GM19438 (cell line): ENCODE results near the gene IKZF5.

Source experiments
- ATAC-seq: cut with Tn5 transposase; IDR thresholded peaks from one replicate; pipeline ENCODE4 v1.9.1; 2021; ENCODE audit warnings: low read depth; ENCODE audit not compliant: unreplicated experiment

The IKZF5 gene

DNA sequence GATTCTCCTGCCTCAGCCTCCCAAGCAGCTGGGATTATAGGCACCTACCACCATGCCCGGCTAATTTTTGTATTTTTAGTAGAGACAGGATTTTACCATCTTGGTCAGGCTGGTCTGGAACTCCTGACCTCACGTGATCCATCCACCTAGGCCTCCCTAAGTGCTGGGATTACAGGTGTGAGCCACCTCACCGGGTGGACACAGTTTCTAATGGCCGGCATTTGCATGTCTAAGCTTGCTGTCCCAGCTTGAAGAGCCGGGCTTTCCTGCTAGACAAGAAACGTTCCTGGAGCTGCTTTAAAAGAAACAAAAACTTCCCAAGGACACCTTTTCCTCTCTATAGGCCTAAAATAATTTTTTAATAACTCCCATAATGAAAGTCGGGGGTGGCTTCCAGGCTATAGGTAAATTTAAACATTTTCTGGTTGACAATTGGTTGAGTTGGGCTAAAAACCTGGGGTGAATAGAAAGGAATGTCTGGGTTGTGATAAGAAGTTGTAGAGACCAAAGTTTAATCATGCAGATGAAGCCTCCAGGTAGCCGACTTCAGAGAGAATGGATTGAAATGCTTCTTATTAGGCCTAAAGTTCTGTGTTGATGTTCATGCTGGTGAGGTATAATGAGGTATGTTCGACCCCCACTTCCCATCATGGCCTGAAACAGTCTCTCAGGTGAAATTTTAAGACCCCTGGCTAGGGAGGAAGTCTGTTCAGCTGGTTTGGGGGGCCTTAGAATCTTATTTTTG is 9.0 kb upstream of the IKZF5 start:
- no peak for ATAC-seq

DNA sequence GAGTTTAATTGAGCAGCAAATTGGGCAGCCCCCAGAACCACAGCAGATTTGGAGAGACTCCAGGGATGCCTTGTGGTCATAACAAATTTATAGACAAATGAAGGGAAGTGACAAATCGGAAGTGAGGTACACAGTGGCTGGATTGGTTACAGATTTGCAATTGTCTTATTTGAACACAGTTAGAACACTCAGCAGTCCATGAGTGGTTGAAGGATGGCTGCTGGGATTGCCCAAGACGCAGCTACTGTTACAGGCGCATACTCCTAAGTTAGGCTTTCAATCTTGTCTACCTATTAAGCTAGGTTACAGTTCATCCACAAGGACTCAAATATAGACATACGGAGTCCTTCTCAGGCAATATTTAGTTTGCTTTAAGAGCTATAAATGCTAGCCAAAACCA is 7.6 kb upstream of the IKZF5 start:
- ATAC-seq, result no peak

DNA sequence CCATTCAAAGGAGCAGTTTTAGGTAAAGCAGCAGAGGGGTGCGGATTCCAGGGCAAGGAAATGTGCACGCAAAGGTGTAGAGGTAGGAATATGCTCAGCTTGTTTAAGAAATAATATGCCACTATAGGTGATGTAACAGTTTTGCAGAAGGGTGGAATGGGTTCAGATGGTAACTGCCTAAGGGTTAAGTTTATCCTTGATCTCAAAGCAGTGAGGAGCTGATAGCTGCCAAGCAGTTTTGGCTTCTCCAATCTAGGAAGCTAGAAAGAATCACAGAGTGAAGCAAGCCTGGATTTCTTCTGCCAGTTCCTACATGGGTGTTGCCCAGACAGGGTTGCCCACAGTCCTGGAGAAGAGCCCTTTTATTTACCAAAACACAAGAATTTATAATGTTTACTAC is 6.2 kb upstream of the IKZF5 start:
- no peak for ATAC-seq

- ATAC-seq, result no peak
Observed at GRCh38 chr10:123013456-123014419, 5.1 kb upstream of the IKZF5 start.

- no peak for ATAC-seq
Observed at GRCh38 chr10:123011987-123012386, 3.4 kb upstream of the IKZF5 start.

GRCh38 chr10:123009105-123009820 is 668 bp upstream of the IKZF5 start:
- peak; percentile 8 for ATAC-seq

- peak; percentile 43 for ATAC-seq
Observed at GRCh38 chr10:123007558-123008354, 839 bp downstream of the IKZF5 start.

GRCh38 chr10:123004298-123004697 is 4.3 kb downstream of the IKZF5 start:
- ATAC-seq, result no peak

- ATAC-seq, result no peak
Observed at GRCh38 chr10:123001370-123001769, 7.2 kb downstream of the IKZF5 start.

DNA sequence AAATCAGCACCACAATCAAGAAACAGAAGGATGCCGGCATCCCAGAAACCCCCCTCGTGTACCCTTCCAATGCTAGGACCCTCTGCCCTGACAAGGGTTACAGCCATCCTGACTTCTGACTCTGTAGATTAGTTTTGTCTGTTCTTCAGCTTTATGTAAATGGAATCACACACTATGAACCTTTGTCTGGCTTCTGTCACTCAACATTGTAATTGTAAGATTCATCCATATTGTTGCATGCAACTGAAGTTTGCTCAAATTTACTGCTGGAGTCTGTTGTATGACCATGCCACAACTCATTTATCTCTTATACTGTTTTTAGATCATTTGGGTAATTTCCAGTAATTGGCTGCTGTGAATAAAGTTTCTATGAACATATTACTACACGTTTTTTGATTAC is 8.4 kb downstream of the IKZF5 start:
- ATAC-seq, result no peak

- ATAC-seq, result no peak
Observed at GRCh38 chr10:122999347-122999746, 9.2 kb downstream of the IKZF5 start.

DNA sequence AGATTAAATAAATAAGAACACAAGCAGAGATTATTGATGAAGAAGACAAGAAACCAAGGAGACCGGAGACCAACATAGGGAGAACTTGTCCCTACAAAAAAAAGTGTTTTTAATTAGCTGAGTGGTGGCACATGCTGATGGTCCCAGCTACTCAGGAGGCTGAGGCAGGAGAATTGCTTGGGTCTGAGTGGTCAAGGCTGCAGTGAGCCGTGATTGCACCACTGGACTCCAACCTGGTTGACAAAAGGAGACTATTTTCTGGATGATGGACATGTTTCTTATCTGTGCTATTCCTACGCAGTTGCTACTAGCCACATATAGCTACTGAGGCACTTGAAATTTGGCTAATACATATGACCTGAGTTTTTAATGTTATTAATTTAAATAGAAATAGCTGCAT is 9.7 kb downstream of the IKZF5 start:
- no peak for ATAC-seq

GRCh38 chr10:122998360-122998917 is 10.2 kb downstream of the IKZF5 start:
- ATAC-seq, result no peak

- no peak for ATAC-seq
Observed at GRCh38 chr10:122997864-122998263, 10.7 kb downstream of the IKZF5 start.

DNA sequence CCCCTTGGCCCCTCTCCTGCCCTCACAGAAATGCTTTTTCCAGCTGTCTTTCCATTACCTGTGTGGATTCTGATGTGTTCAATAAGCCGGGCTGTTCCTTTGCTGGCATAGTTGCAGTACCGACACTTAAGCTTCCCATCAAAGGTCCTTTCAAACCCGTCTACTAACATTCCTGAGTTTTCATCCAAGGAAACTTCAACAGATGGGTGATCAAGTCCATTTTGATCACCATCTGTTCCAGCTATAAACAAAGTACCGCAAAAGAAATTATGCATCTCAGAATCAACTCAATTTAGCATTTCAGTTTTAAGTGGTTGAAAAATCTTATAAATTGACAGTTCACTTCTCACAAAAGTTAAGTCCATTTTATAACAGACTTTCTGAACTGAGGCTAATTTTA is 12.7 kb downstream of the IKZF5 start:
- ATAC-seq, result no peak

DNA sequence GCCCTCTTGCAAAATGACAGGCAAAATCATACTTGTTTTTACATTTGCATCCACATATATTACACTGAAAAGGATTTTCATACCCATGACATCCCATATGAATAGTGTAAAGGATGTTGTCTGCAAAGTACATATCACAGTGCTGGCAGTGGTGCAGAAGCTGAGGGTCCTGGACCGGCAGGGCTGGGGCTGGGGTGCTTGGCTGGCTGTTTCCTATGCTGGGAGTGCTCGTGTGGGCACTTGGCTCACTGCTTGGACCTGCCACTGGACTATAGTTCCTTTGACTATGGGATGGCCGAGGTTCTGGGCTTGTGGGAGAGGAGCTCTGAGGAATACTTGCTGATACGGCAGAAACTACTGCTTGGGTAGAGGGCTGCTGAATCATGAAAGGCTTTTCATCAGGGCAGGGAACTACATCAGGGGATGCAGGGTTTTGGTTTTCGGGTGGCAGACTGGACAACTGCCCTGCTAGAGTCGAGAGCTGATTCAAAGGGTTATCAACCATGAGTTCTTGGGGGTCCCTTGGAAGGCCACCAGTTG is 14.7 kb downstream of the IKZF5 start:
- no peak for ATAC-seq

DNA sequence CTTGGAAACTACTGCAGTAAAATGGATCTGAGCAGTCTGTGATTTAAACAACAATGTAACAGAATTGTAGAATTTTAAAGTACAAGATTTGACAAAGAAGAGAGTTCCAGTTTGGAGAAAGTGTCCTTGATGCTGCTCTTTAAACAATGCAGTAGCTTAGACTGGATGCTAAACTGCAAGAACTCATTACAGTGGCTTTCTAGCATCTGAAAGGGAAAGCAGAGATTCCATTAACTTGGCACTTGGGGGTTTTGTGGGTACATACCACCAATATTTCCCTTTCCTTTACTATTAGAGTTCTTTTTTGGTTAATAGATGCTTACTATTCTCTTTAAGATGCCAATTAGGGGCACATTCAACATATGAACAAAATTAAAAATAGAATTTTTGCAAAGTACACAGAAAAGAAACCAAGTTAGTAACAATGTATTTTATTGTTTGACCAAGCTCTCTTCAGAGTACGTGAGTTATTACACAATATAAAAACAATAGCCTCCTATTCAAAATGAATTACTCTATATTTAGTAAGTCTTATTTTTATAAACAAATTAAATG is 16.5 kb downstream of the IKZF5 start:
- ATAC-seq, result no peak

GRCh38 chr10:122990278-122990677 is 18.3 kb downstream of the IKZF5 start:
- no peak for ATAC-seq

GRCh38 chr10:122988501-122988900 is 20.1 kb downstream of the IKZF5 start:
- no peak for ATAC-seq
